ENCODE results near the gene MECP2.
A peak's percentile ranks its signal among the peaks of the same experiment; 100 is the strongest.

MECP2 gene

GRCh38 chrX:154038656-154039055 lies 58.9 kb downstream of the MECP2 start:
- FAIRE-seq (no peak), DNase-seq (ENCODE audit: low spot score) (no peak)

GRCh38 chrX:154037754-154038153 lies 59.8 kb downstream of the MECP2 start:
- no peak for FAIRE-seq
- DNase-seq (ENCODE audit: low spot score): no peak

- FAIRE-seq (no peak), DNase-seq (ENCODE audit: low spot score) (no peak)
Measured at GRCh38 chrX:154036513-154036912, 61.0 kb downstream of the MECP2 start.

GRCh38 chrX:154033848-154034247 lies 63.7 kb downstream of the MECP2 start:
- DNase-seq (ENCODE audit: low spot score) (no peak), FAIRE-seq (no peak)

GRCh38 chrX:154032653-154033052 lies 64.9 kb downstream of the MECP2 start:
- FAIRE-seq (no peak), DNase-seq (ENCODE audit: low spot score) (no peak)

GRCh38 chrX:154032160-154032559 lies 65.4 kb downstream of the MECP2 start:
- DNase-seq (ENCODE audit: low spot score) (no peak), FAIRE-seq (no peak)

GRCh38 chrX:154030715-154031305 lies 66.7 kb downstream of the MECP2 start:
- FAIRE-seq (no peak), DNase-seq (ENCODE audit: low spot score) (no peak)

- DNase-seq (ENCODE audit: low spot score): no peak
- FAIRE-seq: no peak
Measured at GRCh38 chrX:154030266-154030665, 67.3 kb downstream of the MECP2 start.

- FAIRE-seq: no peak
Measured at GRCh38 chrX:154029439-154029838, 68.1 kb downstream of the MECP2 start.

GRCh38 chrX:154028502-154029184 lies 68.9 kb downstream of the MECP2 start:
- FAIRE-seq (no peak), DNase-seq (ENCODE audit: low spot score) (no peak)

More at GRCh38 chrX:154029439-154029838, 68.1 kb downstream of the MECP2 start:
- DNase-seq (ENCODE audit: low spot score): no peak

GRCh38 chrX:154027986-154028385 lies 69.5 kb downstream of the MECP2 start:
- DNase-seq (ENCODE audit: low spot score): no peak
- FAIRE-seq: no peak

GRCh38 chrX:154027022-154027402 lies 70.5 kb downstream of the MECP2 start:
- no peak for DNase-seq (ENCODE audit: low spot score)
- FAIRE-seq: no peak

GRCh38 chrX:154026136-154027021 lies 71.1 kb downstream of the MECP2 start:
- FAIRE-seq: no peak
- DNase-seq (ENCODE audit: low spot score): no peak

- FAIRE-seq: no peak
Measured at GRCh38 chrX:154025230-154025629, 72.3 kb downstream of the MECP2 start.

GRCh38 chrX:154024271-154024670 lies 73.2 kb downstream of the MECP2 start:
- FAIRE-seq: no peak
- no peak for DNase-seq (ENCODE audit: low spot score)

More at GRCh38 chrX:154025230-154025629, 72.3 kb downstream of the MECP2 start:
- no peak for DNase-seq (ENCODE audit: low spot score)

GRCh38 chrX:154023276-154024000 lies 74.1 kb downstream of the MECP2 start:
- FAIRE-seq (no peak), DNase-seq (ENCODE audit: low spot score) (no peak)

- FAIRE-seq (no peak), DNase-seq (ENCODE audit: low spot score) (no peak)
Measured at GRCh38 chrX:154022108-154022507, 75.4 kb downstream of the MECP2 start.

- DNase-seq (ENCODE audit: low spot score): no peak
- FAIRE-seq: no peak
Measured at GRCh38 chrX:154021131-154021611, 76.3 kb downstream of the MECP2 start.

GRCh38 chrX:154020536-154021115 lies 76.9 kb downstream of the MECP2 start:
- FAIRE-seq (no peak), DNase-seq (ENCODE audit: low spot score) (no peak)

GRCh38 chrX:154019633-154020528 lies 77.6 kb downstream of the MECP2 start, which contains the start of gene IRAK1:
Gene IRAK1, minus strand, starts transcription at chrX:154019902. Its CDS starts 90 bp downstream, at chrX:154019812.
- peak; percentile 85 for DNase-seq (ENCODE audit: low spot score)
- FAIRE-seq: no peak

Measured in urothelium cell line (cell line).